ENCODE data around the gene VEZF1. TPM values are rescaled to one million over a fixed set of nuclear protein-coding genes. Genes with fewer than 3 reads are reported as not detected.
A peak's percentile ranks its signal among the peaks of the same experiment; 100 is the strongest.

VEZF1 gene
- total RNA-seq, 4 donors from 2014 or later = 88.5 to 147 (median 91.4) TPM

DNA sequence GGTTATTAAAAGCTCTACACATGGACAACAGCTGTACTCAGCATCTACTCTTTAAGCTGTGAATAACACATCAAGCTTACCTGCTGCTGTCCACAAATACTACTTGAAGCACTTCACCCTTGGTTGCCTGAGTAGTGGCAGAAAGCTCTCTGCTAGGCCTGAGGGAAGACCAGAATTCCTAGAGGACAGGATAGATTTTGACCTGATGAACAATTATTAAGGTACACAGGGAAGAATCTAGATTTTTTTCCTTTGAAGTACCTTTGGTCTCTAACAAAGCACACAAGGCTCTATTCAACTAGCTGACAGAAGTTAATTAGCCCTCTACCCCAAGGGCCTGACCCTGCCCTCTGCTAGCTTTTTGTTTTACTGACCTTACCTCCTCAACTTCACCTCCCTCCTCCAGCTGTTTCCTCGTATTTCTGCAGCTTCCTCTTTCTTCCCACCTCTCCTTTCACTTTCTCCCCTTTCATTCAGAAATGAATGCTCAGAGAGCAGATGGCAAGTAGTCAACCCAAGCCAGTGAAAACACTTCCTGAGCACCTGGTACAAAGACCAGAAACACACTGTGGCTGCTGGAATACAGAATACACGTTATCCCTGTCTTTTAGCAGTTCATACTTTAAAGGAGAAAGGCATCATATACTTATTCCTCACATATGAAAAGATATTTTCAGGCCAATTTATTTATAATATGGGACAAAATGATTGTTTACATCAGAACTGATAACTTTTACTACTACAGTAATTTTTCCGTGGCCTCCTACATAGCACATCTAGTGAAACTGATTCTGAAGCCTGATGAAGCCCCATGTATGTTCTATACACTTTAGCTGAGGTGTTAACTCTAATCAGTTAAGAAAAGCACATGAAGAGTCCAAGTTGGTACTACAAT lies 5.7 kb upstream of the VEZF1 start:
- H3K9me3 ChIP-seq = no peaks in the 10 kb centered on the region
- 35 to 42% methylated on average over 3 of the region's 3 CpGs for WGBS, 2 donors
- TF ChIP-seq POLR2A (IDR thresholded peaks at IDR 0.05) = no peak
- TF ChIP-seq, protein P1, sequence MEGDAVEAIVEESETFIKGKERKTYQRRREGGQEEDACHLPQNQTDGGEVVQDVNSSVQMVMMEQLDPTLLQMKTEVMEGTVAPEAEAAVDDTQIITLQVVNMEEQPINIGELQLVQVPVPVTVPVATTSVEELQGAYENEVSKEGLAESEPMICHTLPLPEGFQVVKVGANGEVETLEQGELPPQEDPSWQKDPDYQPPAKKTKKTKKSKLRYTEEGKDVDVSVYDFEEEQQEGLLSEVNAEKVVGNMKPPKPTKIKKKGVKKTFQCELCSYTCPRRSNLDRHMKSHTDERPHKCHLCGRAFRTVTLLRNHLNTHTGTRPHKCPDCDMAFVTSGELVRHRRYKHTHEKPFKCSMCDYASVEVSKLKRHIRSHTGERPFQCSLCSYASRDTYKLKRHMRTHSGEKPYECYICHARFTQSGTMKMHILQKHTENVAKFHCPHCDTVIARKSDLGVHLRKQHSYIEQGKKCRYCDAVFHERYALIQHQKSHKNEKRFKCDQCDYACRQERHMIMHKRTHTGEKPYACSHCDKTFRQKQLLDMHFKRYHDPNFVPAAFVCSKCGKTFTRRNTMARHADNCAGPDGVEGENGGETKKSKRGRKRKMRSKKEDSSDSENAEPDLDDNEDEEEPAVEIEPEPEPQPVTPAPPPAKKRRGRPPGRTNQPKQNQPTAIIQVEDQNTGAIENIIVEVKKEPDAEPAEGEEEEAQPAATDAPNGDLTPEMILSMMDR (IDR thresholded peaks at IDR 0.05) = no peak

GRCh38 chr17:57991537-57991936 lies 3.5 kb upstream of the VEZF1 start:
- no peak overlapping the region for H3K4me3 ChIP-seq (replicated peaks in 1 of 3)
- no peaks in the 10 kb centered on the region for H3K27me3 ChIP-seq
- no peaks in the 10 kb centered on the region for H3K9me3 ChIP-seq
- no peaks in the 10 kb centered on the region for H3K36me3 ChIP-seq
- H3K4me1 ChIP-seq = peaks cover under 1 to 16% of the 10 kb centered on the region in 2 donors
- intact Hi-C loops (cut with DNase I) = loop anchor here (5.0 kb wide), 1 partner anchor 99 kb away; no protein-coding TSS in a partner anchor
- no peak for DNase-seq
- no peak overlapping the region for H3K27ac ChIP-seq
- TF ChIP-seq, protein P1 (IDR thresholded peaks at IDR 0.05) = no peak
- TF ChIP-seq POLR2A (IDR thresholded peaks at IDR 0.05) = no peak

More for the DNA sequence above, 5.7 kb upstream of the VEZF1 start:
- peak in 1 of 2 donors; percentile 29 for DNase-seq
- Histone ChIP-seq H3K4me3 (replicated peaks in 1 of 3) (no peak overlapping the region), H3K27me3 (no peaks in the 10 kb centered on the region), H3K36me3 (no peaks in the 10 kb centered on the region), H3K4me1 (peaks cover 0 to 16% of the 10 kb centered on the region in 2 donors), H3K27ac (no peak overlapping the region)
- intact Hi-C loops (cut with DNase I) = loop anchor here (5.0 kb wide), 1 partner anchor 101 kb away; no protein-coding TSS in a partner anchor

DNA sequence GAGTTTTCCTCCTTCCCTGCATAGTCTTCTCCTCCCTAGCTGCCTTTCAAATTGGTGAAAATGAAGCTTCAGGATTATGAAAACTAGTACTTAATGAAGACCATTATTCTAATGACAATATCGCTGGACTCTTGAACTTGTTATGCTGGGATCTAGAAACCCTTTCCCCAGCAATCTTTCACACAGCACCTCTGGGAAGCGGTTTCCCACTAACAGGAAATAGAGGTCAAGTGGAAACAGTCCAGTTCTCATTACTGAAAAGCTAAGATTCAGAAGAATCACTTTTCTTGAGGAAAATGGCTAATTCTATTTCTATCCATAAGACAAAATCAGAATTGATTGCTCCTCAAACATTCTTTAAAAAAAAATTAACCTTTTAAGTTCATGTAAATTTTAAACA lies 2.0 kb upstream of the VEZF1 start:
- no peaks in the 10 kb centered on the region for H3K27me3 ChIP-seq
- no peaks in the 10 kb centered on the region for H3K36me3 ChIP-seq
- H3K4me3 ChIP-seq (replicated peaks in 1 of 3) = no peak overlapping the region
- peaks cover 15 to 28% of the 10 kb centered on the region in 2 donors for H3K4me1 ChIP-seq
- TF ChIP-seq POLR2A (IDR thresholded peaks at IDR 0.05) = no peak
- TF ChIP-seq, protein P1 (IDR thresholded peaks at IDR 0.05) = no peak
- intact Hi-C loops (cut with DNase I) = loop anchor here (5.0 kb wide), 1 partner anchor 98 kb away; no protein-coding TSS in a partner anchor
- DNase-seq = no peak
- WGBS, 2 donors = 73 to 85% methylated on average over 2 of the region's 2 CpGs
- no peaks in the 10 kb centered on the region for H3K9me3 ChIP-seq
- no peak overlapping the region for H3K27ac ChIP-seq

DNA sequence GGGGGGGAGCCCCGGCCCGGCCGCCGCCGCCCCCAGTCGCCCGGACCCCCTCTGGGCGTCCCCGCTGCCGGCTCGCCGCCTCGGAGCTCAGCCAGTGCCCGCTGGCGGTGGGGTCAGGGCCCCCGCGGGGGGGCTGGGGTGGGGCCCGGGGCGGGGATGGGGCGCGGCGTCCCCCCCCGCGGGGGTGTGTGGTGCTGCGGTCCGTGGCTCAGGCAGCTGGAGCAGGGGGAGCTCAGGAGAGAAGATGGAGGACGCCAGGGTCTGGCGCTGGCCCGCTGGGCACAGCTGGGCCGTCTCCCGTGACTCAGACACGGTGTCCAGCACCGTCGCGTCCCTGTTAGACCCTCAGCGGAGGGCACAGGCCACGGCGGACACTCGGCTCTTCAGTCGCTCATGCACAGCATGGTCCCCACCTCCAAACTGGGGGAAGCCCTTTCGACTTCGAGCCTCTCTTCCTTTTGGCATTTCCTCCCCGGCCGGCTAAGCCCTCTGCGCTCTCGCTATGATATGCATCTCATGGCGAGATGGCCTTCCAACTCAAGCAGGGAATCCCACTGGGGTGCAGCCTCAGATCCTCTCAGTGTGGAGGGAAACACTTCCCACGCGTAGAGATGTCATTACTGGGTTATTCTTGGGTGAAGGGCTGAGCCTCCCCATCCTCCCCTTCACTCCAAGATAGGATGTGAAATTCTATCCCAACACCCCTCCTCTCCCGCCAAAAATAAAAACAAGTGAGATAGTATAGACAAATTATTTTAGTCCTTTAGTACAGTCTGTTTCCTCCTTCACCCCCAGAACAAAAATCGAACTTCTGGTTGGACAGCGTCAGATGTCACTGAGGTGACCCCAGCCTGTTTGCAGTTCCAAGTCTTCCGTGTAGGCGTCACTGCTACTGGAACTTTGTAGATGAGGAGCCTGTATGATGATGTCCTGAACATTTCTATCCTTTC lies 522 bp upstream of the VEZF1 start:
- no peaks in the 10 kb centered on the region for H3K9me3 ChIP-seq
- peak in 1 of 2 donors; percentile 52 for TF ChIP-seq POLR2A (IDR thresholded peaks at IDR 0.05)
- TF ChIP-seq, protein P1 (IDR thresholded peaks at IDR 0.05) = no peak
- H3K27ac ChIP-seq = peak overlapping the region; percentile 73 to 97 (median 97)
- H3K36me3 ChIP-seq = no peaks in the 10 kb centered on the region
- no peaks in the 10 kb centered on the region for H3K27me3 ChIP-seq
- peak; percentile 70 to 73 for DNase-seq
- WGBS, 2 donors = 6 to 9% methylated on average over 10 to 19 of the region's 54 CpGs
- intact Hi-C loops (cut with DNase I) = no loop called here
- H3K4me3 ChIP-seq (replicated peaks in 1 of 3) = peak overlapping the region; percentile 40 to 61 (median 57)
- peaks cover 29 to 37% of the 10 kb centered on the region in 2 donors for H3K4me1 ChIP-seq

All from thyroid gland (tissue), 4 donors.